GM19455 (cell line): ENCODE results near the gene LMX1A.

ENCODE experiments used
- ATAC-seq: cut with Tn5 transposase; IDR thresholded peaks from one replicate; pipeline ENCODE4 v1.9.1; 2021; ENCODE audit not compliant: unreplicated experiment

Gene LMX1A

GRCh38 chr1:165367375-165367993 is 11.0 kb upstream of the LMX1A start:
- ATAC-seq: peak; percentile 80

DNA sequence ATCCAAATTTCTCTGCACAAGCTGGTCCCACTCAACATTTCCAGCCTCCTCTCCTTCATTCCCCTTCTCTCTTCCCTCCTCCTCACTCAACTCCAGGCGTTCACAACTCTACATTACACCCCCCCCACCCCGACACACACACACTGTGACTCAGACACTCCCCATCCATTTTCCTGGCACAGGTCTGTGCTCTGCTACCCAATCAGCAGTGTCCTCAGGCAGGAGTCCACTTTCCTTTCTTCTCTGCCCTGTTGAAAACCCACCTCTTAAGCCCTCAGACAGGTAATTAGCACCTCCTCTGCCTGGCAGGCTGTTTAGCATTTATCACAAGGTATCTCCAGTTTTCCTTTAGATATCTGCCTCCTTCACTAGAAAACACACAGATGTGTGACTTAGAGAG is 8.8 kb upstream of the LMX1A start:
- ATAC-seq: no peak

DNA sequence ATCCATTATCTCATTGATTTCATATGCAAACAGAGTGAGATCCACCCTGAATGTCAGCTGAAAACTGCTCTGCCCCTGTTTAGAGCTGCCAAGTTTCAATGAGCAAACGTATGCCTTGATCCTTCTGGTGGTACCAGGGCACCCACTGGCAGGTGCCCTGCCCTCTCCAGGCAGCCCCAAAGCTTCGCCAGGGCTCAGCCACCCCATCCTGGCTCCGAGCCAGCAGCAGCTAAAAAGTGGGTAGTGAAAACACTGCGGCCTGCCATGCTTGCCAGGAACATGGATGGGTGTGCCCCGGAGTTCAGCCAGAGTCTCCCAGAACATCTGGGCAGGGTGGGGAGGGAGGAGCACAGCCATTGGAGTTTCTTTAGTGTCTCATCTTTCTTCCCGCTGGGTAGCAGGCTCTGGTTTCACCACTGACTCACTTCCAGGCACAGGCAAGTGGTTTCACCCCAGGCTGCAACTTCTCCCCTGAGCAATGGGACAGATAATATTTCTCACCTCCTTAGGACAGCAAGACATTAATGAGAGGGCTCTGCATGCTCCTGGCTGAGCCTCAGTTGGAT is 8.1 kb upstream of the LMX1A start:
- ATAC-seq: no peak

DNA sequence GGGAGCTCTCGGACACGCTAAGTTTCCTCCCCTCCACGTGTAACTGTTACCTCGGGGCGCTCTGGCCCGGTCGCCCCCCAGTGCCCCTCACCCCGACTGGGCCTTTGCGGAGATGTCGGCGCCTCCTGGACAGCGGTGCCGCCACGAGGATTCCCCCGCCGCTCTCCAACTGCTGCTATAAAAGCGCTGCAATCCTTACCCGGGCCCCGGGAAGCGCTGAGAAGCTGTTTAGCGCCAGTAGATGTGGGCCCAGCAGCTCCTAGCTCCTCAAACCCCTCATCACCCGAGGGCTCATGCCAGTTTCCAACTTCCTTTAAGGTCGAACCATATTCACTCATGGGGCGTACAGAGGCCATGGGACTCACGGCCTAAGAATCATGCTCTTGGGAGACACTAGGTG is 361 bp upstream of the LMX1A start:
- no peak for ATAC-seq

- no peak for ATAC-seq
Observed at GRCh38 chr1:165355139-165355976, 1.2 kb downstream of the LMX1A start.

- ATAC-seq: no peak
Observed at GRCh38 chr1:165354739-165355138, 1.8 kb downstream of the LMX1A start.

GRCh38 chr1:165353731-165354671 is 2.5 kb downstream of the LMX1A start:
- no peak for ATAC-seq

DNA sequence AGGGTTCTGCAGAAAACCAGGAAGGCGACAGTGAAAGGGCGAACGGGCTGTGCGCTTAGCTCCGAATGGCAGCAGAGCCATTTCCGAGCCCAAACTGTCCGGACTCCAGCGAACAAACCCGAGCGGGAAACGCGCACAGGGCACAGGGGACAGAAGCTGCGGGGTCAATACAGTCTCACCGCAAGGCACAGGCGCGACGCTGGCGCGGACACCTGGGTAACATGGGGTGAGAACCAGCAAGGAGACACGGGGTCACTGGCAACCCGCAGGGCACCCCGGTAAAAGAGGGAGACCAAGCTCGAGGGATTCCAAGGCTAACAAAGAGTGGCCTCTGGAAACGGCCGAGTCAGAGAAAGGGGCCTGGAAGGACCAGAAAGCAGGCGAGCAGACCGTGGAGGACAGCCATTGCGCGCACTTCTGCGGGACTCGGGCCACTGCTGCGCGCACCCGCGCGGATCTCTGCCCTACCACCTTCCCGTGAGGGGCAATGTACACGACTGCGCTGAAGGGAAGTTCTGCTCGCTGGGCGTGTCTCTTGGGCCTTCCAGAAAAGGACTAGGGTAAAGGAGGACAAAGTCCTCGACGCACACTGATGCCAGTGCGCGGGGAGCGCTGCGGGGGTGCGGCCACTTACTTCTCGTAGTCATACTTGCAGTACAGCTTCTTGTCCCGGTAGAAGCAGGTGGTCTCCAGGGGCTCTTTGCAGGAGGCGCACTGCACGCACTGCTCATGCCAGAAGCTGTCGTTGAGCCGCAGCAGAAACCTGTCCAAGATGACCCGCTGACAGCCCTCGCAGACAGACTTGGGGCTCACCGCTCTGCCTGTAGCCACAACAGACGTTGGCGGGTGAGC is 3.8 kb downstream of the LMX1A start:
- ATAC-seq: no peak

- ATAC-seq: no peak
Observed at GRCh38 chr1:165351863-165352441, 4.6 kb downstream of the LMX1A start.

- no peak for ATAC-seq
Observed at GRCh38 chr1:165350840-165351239, 5.7 kb downstream of the LMX1A start.

DNA sequence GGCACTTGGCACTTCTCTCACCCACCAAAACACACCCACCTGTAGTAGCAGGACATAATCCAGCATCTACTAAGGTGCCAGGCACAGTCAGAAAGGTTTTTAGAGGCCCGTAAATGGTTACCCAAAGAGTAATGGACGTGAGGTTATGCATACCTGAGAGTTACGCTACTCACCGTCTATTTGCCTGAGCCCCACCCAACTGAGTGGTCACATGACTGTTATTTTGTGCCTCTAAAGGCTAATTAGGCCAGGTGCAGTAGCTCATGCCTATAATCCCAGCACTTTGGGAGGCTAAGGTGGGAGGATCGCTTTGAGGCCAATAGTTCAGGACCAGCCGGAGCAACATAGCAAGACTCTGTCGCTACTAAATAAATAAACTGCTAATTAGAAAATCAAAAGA is 11.0 kb downstream of the LMX1A start:
- ATAC-seq: no peak

DNA sequence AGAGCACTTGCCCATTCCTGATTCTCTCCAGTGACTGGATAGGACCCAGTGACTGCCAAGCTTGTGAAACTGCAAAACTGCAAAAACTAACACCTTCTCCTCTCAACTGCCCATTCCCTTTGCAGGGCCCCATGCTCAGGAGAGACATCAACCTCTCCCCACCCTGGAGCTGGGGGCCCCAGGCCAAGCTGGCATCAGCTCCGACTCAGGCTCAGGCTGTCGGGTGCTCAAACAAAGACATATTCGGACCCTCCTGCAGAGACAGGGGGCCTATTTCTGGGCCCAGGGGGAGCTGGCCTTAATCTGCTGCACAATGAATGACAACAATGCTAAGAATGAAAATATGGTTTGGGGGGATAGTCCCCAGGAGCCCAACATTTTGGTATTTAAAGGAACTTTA is 11.8 kb downstream of the LMX1A start:
- ATAC-seq: no peak

- ATAC-seq: no peak
Observed at GRCh38 chr1:165344198-165344597, 12.3 kb downstream of the LMX1A start.

DNA sequence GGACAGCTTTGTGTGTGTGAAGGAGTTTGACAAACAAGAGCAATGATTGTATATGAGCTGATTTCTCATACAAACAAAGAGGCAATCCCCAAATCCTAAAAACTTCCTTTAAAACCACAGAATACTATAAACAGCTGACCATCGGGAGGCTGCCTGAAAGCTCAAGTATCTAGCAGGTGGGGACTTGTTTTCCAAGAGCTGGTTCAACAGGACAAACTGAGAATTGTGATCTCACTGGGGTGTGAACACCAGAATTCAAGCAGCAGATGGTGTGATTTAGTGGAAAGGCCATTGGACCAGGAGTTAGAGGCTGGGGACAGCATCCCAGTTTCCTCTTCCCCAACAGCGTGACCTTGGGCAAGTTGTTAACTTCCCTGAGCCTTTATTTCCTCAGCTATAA is 13.9 kb downstream of the LMX1A start:
- ATAC-seq: no peak

- ATAC-seq: no peak
Observed at GRCh38 chr1:165342168-165342567, 14.3 kb downstream of the LMX1A start.

DNA sequence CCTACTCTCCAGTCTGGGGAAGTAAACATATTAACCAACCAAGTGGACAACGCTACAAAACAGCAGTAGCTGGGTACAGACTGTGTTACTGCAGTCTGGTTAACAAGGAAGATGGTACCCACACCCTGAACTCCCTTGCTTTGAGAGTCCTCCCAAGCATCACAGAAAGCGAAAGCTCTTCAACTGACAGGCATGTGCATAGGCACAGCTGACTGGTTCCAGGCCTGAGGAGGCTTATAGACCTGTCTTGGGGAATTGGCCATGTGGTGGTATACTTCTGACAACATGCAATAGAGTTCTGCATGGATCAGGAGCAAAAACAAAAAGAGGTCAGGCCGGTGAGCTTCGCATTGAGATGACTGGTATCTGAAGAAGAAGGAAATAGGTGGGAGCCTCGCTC is 17.4 kb downstream of the LMX1A start:
- ATAC-seq: no peak

- no peak for ATAC-seq
Observed at GRCh38 chr1:165330483-165330882, 26.0 kb downstream of the LMX1A start.

DNA sequence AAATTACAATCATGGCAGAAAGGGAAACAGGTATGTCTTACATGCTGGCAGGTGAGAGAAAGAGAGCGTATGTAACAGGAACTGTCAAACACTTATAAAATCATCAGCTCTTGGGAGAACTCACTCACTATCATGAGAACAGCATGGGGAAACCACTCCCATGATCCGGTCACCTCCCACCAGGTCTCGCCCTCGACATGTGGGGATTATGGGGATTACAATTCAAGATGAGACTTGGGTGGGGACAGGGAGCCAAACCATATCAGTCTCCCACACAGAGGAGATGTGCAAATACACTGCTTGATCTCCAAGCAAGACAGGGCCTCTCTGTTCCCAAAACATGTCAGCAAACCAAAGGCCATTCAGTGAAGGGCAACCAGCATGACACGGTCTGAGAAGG is 27.4 kb downstream of the LMX1A start:
- no peak for ATAC-seq

- ATAC-seq: no peak
Observed at GRCh38 chr1:165328136-165328535, 28.4 kb downstream of the LMX1A start.

GRCh38 chr1:165327538-165327937 is 29.0 kb downstream of the LMX1A start:
- no peak for ATAC-seq
